SK-N-SH (cell line): ENCODE measurements around the gene CLEC3B.

Experiments
- ELF1 ChIP-seq: IDR thresholded peaks from 2 replicates; pipeline ENCODE4 v1.4.0; 2012
- EZH2phosphoT487 ChIP-seq: fragments of 200-600 bp; sonication (generic); IDR thresholded peaks from 2 replicates; pipeline ENCODE4 v1.6.1; 2017; ENCODE audit warnings: low read depth, mixed run types, mild to moderate bottlenecking, antibody characterized with exemption, moderate library complexity, borderline replicate concordance
- RAD21 ChIP-seq: IDR thresholded peaks from 2 replicates; pipeline ENCODE4 v1.6.1; 2012; ENCODE audit warnings: mild to moderate bottlenecking, low read length
- RCOR1 ChIP-seq: fragments of 150-350 bp; IDR thresholded peaks from 2 replicates; pipeline ENCODE4 v1.6.1; 2017; ENCODE audit warnings: antibody characterized with exemption, low read length
- REST ChIP-seq: IDR thresholded peaks from 2 replicates; pipeline ENCODE4 v1.6.1; 2012; ENCODE audit warnings: mild to moderate bottlenecking, low read depth, low read length, moderate library complexity
- RXRA ChIP-seq: IDR thresholded peaks from 2 replicates; pipeline ENCODE4 v1.4.0; 2012; ENCODE audit warnings: low read depth, mild to moderate bottlenecking, borderline replicate concordance
- SIN3A ChIP-seq: IDR thresholded peaks from 2 replicates; pipeline ENCODE4 v1.6.1; 2012; ENCODE audit warnings: low read depth, mild to moderate bottlenecking, low read length, moderate library complexity, borderline replicate concordance
- ZBTB33 ChIP-seq: IDR thresholded peaks from 2 replicates; pipeline ENCODE4 v1.4.0; 2012; ENCODE audit warnings: low read depth, borderline replicate concordance
- TF ChIP-seq, protein P1 (sequence below): fragments of 200-600 bp; sonication (generic); IDR thresholded peaks from 2 replicates; pipeline ENCODE4 v1.6.1; 2017; ENCODE audit warnings: antibody characterized with exemption, mild to moderate bottlenecking, moderate library complexity
- TF ChIP-seq, protein P2 (sequence below): fragments of 150-350 bp; IDR thresholded peaks from 2 replicates; pipeline ENCODE4 v1.6.1; 2017; ENCODE audit warnings: antibody characterized with exemption, low read length, low read depth, borderline replicate concordance
- TF ChIP-seq, protein P3 (sequence below): fragments of 150-350 bp; IDR thresholded peaks from 2 replicates; pipeline ENCODE4 v1.6.1; 2016; ENCODE audit warnings: mild to moderate bottlenecking, low read depth, low read length
- TF ChIP-seq, protein P4 (sequence below): IDR thresholded peaks from 2 replicates; pipeline ENCODE4 v1.4.0; 2012; ENCODE audit warnings: low read depth, borderline replicate concordance

- no peak for TF ChIP-seq EZH2phosphoT487
- TF ChIP-seq ELF1: no peak
- TF ChIP-seq, protein P1, sequence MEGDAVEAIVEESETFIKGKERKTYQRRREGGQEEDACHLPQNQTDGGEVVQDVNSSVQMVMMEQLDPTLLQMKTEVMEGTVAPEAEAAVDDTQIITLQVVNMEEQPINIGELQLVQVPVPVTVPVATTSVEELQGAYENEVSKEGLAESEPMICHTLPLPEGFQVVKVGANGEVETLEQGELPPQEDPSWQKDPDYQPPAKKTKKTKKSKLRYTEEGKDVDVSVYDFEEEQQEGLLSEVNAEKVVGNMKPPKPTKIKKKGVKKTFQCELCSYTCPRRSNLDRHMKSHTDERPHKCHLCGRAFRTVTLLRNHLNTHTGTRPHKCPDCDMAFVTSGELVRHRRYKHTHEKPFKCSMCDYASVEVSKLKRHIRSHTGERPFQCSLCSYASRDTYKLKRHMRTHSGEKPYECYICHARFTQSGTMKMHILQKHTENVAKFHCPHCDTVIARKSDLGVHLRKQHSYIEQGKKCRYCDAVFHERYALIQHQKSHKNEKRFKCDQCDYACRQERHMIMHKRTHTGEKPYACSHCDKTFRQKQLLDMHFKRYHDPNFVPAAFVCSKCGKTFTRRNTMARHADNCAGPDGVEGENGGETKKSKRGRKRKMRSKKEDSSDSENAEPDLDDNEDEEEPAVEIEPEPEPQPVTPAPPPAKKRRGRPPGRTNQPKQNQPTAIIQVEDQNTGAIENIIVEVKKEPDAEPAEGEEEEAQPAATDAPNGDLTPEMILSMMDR: no peak
- TF ChIP-seq RCOR1: no peak
- TF ChIP-seq, protein P2, sequence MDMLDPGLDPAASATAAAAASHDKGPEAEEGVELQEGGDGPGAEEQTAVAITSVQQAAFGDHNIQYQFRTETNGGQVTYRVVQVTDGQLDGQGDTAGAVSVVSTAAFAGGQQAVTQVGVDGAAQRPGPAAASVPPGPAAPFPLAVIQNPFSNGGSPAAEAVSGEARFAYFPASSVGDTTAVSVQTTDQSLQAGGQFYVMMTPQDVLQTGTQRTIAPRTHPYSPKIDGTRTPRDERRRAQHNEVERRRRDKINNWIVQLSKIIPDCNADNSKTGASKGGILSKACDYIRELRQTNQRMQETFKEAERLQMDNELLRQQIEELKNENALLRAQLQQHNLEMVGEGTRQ: no peak
- no peak for TF ChIP-seq REST
- TF ChIP-seq SIN3A: no peak
- TF ChIP-seq RXRA: no peak
- TF ChIP-seq ZBTB33: no peak
- TF ChIP-seq, protein P3, sequence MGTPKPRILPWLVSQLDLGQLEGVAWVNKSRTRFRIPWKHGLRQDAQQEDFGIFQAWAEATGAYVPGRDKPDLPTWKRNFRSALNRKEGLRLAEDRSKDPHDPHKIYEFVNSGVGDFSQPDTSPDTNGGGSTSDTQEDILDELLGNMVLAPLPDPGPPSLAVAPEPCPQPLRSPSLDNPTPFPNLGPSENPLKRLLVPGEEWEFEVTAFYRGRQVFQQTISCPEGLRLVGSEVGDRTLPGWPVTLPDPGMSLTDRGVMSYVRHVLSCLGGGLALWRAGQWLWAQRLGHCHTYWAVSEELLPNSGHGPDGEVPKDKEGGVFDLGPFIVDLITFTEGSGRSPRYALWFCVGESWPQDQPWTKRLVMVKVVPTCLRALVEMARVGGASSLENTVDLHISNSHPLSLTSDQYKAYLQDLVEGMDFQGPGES: no peak
- no peak for TF ChIP-seq RAD21
- TF ChIP-seq, protein P4, sequence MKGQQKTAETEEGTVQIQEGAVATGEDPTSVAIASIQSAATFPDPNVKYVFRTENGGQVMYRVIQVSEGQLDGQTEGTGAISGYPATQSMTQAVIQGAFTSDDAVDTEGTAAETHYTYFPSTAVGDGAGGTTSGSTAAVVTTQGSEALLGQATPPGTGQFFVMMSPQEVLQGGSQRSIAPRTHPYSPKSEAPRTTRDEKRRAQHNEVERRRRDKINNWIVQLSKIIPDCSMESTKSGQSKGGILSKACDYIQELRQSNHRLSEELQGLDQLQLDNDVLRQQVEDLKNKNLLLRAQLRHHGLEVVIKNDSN: no peak
Observed at GRCh38 chr3:45062697-45063070, 36.6 kb downstream of the CLEC3B start.
